ENCODE data around the gene PDZD11.
"Not testable (repeated sequence)": the region's sequence is repeated elsewhere in the genome, so short reads cannot be mapped to it uniquely, and the experiment has no call there.

Gene PDZD11

DNA sequence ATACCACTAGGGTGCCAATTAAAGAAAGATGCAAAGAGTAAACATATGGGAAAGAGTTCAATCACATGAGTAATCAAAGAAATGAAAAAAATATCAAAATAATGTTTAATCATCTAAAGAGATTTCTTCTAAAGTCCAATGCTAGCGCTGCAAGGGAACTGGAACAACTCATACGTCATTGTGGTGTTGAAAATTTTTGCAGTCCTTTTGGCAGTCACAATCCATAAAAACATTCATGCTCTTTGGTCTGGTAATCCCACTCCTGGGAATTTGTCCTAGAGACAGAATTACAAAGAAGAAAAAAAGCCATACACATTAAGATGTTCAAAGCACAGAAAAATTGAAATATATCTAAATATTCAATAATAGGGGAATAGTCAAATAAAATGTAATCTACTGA lies 34.3 kb downstream of the PDZD11 start:
- DNase-seq = no peak

DNA sequence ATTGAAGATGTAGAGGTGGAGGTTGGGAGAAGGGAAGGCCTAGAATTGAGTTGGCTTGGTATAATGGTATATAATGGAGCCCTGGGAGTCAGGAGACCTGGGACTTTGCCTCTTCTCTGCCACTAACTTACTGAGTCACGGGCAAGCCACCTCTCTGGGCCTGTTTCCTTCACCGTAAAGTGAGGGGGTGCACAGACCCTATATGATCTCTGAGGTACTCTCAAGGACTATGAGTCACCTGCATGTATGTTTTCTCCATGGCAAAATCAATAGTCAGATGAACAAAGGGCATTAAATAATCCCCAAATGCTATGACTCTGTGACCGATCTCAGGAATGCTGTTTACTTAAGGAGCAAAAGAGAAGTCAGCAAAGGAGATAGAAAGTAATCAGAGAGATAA lies 34.8 kb downstream of the PDZD11 start:
- DNase-seq = no peak

GRCh38 chrX:70254063-70254400 lies 35.7 kb downstream of the PDZD11 start:
- DNase-seq = no peak

GRCh38 chrX:70253377-70254062 lies 36.2 kb downstream of the PDZD11 start:
- DNase-seq = no peak

- no peak for DNase-seq
These were observed 37.2 kb downstream of the PDZD11 start for GRCh38 chrX:70252491-70252890.

- no peak for DNase-seq
These were observed 42.5 kb downstream of the PDZD11 start for GRCh38 chrX:70247252-70247651.

GRCh38 chrX:70244881-70245280 lies 44.8 kb downstream of the PDZD11 start:
- no peak for DNase-seq

DNA sequence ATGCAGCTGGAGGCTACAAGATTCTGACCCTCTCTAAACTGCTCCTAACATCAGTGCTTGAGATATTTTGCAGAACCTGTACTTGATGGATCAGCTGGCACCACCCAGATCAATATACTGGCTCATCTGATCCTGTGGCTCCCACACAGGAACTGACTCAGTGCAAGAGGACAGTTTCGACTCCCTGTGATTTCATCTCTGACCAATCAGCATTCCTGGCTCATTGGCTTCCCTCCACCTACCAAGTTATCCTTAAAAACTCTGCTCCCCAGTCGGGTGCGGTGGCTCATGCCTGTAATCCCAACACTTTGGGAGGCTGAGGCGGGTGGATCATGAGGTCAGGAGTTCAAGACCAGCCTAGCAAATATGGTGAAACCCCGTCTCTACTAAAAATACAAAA lies 46.1 kb downstream of the PDZD11 start:
- not testable (repeated sequence) for DNase-seq

- DNase-seq = no peak
These were observed 48.2 kb downstream of the PDZD11 start for GRCh38 chrX:70241501-70241900.

DNA sequence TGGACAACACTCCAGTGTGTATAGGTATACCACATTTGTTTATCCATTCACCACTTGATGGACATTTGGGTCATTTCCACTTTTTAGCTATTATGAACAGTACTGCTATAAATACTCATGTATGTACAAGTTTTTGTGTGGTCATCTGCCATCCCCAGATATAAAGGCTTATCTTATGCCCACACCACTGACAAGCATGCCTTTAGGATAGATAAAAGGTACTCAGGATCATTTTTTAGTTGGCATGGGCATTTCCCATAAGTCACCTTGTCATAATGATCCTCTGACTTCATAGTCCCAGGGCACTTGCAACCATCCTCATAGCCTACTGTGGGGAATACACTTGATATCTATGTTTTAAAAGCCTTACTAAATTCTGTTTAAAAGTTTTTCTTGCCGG lies 49.0 kb downstream of the PDZD11 start:
- no peak for DNase-seq
